Activated CD8-positive, alpha-beta memory T cell treated with anti-CD3 and anti-CD28 coated beads, Interleukin-2, amount 50 U/mL, for 1 hour (primary cell): ENCODE measurements around the gene NTM.

Experiments used
- DNase-seq: peaks from one replicate; pipeline ENCODE4 v3.0.0-alpha.2; 2020; ENCODE audit errors: extremely low read depth

The NTM gene

DNA sequence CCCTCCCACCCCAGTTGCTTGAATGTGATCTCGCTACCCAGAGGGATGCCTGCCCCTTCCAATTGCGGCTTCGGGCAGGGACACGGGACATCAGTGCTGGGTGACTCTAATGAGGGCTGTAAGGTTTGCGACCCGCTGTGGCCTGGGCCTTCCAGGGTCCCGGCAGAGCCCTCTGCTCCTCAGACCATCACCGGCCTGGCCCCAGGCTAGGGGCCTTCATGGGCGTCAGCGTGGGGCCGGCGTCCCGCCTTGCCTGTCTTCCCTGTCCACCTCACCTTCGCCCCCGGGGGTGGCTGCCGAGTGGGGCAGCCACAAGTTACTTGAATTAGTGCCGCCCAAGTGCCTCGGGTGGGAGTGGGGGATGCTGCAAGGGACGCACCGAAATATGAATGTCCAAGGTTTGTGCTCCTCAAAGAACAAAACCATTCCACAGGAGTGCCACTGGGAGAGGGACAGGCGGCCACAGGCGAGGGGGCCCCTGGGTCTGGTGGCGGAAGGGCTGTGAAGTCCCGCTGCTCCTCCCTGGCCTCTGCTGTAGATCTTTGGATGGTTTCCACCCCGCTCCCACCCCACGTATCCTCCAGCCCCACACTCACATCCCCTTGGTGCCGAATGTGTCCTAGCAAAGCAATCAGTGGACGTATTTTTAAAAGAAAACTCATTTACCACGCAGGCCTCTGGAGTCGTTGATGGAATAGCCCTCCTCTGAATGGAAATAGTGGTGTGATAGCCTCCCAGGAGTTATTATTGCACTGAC lies 317.1 kb downstream of the NTM start:
- no peak for DNase-seq

DNA sequence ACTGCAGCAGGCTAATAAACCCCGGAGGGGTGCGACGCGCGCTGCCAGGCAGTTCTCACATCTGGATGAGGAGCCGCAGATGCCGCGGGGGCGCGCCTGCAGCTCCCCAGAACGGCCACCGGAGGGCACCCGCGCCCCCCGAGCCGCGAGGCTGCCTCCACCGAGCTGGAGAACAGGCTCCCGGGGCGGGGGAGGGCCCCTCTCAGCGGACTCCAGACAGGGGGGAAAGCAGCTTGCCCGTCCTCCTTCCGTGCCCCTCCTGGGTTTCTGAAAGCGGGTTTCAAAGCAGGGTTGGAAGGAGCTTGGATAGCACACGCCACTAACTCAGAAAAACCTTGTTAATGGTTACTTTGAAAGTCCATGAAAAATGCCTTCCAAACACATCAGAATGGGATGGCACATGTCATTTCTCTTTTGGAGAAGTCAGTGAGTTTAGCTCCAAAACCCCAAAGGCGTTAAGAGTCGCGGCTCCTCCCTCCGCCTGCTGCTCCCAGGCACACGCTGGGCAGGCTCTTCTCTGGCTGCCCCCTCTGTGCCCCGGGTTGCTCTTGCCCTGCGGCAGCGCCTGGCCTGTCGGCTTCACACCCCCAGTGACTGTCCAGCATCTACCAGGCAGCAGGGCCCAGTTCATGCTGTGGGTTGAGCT lies 317.8 kb downstream of the NTM start:
- DNase-seq, result no peak

DNA sequence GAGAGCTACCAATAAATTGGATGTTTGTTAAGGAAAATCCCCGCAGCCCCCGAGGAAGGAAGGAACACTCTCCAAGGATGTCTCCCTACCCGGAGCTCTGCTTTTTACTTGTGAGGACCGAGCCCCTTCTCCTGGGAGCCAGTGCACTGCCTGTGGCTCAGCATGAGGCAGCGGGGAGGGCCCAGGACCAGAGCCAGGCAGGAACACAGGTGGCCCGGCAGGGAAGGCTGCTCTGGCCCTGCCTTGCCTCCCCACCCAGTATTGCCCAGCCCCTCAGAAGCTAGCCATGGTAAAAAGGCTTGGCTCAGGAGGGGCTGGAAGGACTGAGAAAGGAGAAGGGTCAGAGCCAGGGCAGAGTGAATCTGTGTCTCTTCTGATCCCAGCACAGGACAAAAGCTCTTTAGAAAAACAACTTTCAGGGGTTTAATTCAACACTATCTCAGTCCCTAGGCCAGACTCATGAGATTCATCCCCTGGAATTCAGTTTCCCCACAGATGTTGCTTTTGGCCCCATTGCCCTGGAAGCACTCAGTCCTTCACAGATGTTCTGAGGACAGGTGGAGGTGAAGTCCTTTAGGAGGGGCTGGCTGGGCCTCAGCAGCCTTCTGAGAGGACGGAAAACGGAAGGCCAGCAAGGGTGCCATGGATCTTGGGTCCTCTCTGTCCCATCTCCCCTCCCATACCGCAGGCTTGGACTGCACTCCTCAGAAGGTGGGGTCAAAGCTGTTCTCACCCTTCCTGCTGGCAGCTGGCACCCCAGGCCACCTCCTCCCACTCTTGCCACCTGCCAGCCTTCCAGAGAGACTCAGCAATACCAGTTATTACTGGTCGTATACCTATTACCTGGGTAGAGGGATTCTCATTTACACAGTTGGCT lies 318.9 kb downstream of the NTM start:
- no peak for DNase-seq

DNA sequence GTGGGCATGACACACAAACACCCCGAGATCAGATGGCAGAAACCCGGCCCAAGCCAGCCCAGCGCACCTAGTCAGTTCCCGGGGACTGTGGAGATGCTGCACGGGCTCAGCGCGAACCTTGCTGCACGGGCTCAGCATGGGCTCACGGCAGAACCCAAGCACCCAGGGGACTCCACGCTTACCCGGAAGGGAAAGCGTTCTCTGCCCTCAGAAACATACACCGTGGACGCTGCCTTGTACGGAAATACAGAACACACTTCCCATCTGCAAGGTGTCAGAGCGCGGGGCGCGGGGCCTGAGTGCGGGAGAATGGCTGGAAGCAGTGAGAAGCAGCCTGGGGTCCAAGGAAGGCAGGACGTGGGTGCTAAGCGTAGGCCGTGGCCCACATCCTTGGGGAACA lies 319.9 kb downstream of the NTM start:
- no peak for DNase-seq

DNA sequence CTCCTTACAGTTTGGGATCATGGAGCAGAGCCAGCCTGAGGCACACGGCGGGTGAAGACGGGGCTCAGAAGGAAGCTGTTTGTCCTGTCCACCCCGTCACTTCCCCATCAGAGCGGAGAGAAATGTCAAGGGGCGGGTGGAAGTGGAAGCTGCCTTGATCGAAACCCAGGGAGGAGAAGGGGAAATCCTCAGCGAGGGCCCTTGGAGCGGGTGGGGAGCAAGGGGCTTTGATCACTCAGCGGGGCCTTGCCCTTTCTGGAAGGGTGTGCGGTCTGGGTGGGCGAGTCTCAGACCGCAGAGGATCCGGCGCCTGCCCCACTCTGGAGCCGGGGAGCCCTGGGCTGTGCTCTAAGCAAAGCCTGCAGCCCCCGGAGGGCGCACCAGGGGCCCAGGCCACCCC lies 320.4 kb downstream of the NTM start:
- no peak for DNase-seq

DNA sequence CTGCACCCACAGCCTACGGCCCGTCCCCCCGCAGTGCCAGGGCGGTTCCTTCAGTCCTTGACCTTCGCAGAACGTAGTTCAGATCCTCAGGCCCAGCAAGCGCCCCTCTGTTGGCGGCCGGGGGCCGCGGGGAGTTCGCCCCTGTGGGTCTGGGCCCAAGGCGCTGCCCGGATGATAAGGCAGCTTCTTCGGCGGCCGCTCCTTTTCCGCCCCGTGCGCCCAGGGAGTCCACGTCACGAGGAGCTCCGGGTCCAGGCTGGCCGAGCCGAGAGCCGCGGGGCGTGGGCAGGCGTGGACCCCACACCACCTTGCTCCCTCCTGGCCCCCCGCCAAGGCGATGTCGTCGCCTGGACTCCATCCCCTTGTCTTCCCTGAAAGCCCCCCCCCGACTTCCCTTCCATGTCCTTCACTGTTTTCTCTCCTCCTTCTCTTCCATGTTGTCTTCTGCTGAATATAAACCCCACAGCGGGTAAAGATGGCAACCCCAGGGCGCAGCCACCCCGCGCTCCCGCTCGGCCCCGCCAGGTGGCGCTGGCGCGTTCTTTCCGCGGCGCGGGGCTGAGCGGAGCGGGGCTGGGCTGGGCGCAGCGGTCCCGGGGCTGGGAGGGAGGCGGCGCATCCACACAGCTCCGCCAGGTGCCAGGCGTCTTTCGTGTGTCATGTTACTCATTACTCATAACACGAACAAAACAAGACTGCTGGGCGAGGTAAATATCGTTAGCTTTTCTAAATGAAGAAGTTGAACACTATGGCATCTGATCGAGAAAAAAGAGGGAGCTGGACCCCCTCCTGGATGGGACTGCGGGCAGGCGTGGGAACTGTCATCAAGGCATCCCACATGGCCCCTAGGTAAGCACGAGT lies 321.0 kb downstream of the NTM start:
- DNase-seq, result no peak

DNA sequence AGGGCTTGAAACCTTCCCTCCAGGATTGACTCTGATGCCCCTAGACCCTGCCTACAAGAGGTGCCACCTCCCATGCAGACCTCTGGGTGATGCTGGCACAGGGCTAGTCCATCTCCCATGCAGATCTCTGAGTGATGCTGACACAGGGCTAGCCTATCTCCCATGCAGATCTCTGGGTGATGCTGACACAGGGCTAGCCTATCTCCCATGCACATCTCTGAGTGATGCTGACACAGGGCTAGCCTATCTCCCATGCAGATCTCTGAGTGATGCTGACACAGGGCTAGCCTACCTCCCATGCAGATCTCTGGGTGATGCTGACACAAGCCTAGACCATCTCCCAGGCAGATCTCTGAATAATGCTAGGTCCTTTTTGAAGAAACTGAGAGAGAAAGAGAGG lies 321.7 kb downstream of the NTM start:
- no peak for DNase-seq

DNA sequence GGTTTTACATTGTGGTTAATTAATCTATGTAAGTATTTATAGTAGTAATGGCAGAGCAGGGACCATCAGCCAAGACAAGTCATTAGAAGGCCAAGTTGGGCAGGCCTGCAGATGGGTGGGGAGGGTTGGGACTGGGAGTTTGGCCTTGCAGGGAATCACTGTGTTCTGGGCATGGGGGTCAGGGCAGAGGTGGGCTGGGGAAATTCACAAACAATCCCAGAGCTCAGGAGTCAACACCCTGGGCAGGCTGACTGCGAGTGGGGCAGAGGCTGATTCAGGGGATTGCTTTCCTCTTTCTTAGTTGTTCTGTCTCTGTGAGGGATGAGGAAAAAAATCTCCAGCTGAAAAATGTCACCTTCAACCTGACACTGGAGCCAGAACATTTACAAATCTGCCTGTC lies 322.5 kb downstream of the NTM start:
- DNase-seq, result no peak

DNA sequence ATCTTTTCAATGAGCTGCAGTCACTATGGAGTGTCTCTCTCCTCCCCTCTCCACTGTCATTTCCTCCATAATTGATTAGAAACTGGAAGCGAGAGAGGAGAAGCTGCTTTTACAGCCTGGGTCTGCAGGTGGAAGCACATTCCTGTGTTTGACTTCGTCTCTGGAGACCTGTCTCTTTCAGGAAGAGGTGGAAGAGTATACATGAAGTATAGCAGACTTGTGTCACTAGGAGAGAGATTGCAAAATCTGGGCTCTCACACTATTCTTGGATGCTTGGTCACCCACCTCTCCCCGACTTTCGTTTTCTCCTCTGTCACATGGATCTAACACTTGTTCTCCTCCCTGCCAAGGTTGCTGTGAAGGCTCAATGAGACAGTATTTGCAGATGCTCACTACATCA lies 323.3 kb downstream of the NTM start:
- no peak for DNase-seq

DNA sequence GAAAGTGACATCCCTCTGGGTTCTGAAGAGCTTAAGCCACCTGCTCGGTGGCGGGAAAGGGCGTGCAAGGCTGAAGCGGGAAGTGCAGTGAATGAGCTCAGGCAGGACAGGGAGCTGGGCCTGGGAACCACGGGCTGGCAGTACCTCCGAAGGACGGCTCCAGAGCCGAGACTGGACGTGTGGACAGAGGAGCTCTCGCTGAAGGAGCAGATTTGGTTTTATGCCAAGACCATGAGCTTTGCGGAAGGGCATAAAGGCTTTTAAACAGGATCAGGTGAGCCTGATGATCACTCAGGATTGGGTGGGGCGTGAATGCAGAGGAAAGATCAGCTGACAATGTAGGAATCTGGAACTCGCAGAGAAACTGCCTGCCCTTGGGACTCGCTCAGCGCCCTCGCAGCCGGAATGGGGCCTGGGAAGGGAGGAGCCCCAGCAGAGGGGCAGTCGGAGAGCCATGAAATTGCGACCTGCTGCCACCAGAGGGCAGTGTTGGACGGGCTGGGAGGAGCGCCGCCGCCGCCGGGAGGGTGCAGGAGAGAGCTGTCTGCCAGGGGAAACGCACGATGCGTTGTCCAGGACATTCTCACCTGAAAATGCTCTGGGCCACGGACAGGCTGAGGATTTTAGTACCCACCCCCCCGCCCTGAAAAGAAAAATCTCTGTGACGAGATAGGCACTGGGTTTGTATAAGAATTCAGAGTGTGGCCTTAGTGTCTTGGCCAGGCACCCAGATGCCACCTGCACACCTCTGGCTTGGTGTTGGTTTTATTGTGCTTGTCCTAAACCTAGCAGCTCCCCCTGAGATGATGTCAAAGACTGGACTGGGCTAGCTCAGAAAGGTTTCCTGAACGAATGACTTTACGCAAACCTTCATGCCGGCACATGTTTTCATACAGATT lies 324.4 kb downstream of the NTM start:
- no peak for DNase-seq

DNA sequence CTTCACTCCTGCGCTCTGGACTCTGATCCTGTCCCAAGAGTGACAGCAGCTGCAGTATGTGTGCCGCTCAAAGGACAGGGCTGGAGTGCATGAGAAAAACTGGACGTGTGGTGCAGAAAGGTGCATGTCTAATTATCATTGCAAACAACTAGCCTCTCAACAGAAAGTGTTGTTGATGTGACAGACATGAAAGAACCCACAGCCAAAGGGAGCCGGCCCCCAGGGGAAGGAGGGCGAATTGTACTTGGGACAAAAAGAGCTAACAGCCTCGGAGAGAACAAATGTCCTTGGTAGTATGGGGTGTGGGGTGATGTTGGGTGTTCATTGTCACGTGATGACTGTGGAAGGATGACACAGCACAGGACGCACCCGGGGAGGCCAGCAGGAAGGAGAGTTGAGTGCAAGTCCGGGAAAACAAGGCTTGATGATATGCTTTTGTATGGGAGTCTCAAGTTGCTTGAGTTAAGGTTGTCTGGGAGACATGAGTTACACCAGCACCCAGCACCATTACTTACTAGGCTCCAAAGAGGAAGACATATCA lies 325.5 kb downstream of the NTM start:
- DNase-seq, result no peak

DNA sequence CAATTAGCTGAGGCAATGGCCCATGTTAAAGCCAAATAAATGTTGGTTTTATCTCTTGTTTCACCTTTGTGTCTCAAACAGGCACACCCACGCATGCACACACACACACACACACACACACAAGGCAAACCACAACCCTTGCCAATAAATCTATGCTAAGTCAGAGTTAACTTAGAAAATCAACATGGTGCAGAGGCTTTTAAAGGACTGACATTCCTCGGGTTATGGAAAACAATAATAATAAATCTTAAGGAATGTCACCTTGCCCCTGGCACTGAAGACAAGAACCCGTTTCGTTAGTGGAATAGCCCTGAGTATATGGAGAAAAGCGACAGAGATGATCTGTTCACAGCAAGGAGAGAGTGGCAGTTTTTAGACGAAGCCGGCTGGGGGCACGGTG lies 326.3 kb downstream of the NTM start:
- DNase-seq, result no peak

DNA sequence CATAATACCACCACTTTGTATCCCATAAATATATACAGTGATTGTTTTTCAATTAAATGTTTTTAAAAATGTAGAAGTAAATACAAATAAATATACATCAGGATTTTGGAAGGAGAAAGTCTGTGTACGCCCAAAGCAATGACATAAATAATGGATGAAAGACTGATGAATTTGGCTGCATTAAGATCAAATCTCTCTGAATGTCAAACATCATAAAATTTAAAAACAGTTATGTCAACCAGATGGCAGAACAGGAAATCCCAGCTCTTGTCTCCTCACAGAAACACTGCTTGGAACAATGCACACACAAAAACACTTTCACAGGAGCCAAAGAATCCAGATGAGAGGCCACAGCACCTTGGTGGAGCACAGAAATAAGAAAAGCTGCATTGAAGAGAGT lies 332.9 kb downstream of the NTM start:
- DNase-seq, result no peak

DNA sequence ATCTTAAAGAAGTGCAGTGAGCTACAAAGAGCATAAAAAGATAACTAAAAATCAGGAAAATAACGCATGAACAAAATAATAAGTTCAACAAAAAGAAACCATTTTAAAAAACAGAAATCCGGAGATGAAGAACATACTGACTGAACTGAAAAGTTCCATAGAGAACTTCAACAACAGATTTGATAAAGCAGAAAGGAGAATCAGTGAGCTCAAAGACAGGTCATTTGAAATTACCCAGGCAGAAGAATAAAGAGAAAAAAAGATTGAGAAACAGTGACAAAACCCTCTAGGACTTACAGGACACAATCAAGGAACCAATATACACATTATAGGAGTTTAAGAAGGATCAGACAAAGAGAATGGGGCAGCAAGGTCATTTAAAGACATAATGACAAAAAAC lies 334.3 kb downstream of the NTM start:
- no peak for DNase-seq

DNA sequence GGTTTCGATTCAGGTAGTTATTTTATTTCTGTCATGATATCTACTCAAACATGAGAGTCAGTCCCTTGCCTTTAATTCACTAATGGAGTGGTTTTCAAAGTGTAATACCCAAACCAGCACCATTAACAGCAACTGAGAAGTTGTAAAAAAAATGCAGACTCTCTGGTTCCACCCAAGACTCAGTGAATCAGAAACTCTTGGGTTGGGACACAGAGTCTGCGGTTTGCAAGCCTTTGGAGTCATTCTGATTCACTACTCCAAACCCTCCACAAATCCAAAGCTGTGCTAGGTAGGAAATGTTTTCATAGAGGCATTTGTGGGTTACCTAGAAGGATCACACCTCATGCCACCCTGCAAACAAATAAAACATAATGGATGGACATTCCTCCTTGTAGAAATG lies 340.1 kb downstream of the NTM start:
- DNase-seq, result no peak

DNA sequence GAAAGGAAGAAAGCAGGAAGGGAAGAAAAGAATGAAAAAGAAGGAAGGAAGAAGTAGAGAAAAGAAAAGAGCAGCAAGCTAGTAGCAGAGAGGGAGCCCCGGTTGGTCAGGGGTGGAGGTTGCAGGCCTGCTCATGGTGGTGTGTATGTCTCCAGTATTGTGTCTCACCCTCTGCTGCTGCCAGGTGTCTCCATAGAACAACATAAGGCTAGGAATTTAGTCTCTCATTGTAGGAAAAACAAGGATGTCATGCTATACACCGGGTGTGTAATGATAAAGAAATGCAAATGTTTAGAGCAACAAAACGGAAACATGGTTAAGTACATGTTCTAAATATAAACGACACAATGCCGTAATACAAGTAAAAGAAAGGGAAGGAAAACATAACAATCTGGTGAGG lies 342.5 kb downstream of the NTM start:
- DNase-seq, result no peak

DNA sequence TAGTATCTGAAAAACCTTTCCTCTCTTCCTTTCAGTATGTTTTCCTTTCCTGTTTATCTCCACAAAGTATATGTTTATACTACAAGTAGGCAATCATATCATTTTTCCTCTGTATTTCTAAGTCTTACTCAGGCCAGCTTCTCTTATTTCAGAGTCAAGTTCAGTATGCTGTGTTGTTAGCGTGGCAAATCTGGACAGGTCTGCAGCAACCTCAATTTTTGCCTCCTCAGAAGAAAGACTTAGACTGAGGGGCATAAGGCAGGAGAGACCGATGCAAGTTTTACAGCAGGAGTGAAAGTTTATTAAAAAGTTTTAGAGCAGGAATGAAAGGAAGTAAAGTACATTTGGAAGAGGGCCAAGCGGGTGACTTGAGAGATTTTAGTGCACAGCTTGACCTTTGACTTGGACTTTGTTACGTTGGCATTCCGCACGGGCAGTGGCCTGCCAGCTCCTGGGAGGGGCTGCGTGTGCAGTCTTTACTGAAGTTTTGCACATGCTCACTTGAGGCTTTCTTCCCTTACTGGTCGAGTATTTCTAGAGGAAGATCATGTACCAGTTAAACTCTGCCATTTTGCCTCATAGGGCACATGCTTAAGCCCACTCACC lies 343.2 kb downstream of the NTM start:
- no peak for DNase-seq

DNA sequence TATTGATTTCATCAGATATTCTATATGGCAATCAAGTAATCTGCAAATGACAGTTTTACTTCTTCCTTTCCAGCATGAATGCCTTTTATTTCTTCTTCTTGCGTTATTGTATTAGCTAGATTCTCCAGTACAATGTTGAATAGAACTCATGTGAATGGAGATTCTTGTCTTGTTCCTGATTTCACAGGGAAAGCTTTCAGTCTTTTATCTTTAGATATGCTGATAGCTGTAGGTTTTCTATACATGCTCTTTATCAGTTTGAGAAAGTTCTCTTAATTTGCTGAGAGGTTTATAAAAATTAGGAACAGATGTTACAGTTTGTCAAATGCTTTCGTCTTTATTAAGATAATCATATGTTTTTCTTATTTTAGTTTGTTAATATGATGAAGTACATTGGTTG lies 347.2 kb downstream of the NTM start:
- no peak for DNase-seq

DNA sequence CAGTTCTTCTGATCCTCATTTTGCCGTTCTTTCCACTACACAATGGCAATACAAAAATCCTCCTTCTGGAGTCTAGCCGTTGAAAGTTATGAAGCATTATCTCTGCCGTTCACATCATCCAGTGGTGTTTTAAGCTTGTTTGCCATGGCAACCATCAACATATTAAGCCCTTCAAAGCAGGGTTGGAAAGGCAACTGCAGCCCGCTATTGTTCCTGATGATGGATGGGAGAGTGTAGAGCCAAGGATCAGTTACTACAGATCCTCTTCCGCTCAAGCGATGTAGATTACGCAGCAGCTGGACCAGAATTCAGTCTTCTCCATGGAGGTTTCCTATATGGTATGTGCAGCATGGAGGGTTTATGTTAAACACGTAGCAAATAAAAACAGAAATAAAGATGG lies 352.7 kb downstream of the NTM start:
- DNase-seq, result no peak

DNA sequence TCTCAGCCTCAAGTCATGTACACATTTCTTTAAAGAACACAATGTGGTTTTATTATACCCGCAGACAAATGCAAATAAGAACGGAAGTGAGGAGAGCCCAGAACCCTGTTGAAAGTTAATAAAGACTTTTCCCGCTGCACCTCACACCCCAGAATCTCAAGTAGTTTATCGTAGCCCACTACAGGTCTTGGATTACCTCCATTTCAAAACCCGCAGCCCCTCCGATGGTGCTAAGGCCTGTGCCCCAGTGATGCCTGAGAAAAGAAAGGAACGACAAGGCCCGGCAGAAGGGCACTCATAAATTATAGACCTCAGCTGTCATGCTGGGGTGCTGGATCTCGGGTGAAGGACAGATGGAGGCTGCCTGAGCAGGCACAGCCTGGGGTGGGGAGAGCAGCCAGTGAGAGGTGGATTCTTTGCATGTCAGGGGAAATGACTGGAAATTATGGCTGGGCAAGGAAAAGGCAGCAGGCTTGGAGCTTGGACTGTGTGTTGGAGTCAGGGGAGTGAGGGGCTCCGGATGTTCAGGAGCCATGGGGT lies 354.1 kb downstream of the NTM start:
- no peak for DNase-seq
